ENCODE results near the gene ZNF592. TPM values are rescaled to one million over a fixed set of nuclear protein-coding genes. Genes with fewer than 3 reads are reported as not detected.

The ZNF592 gene
- total RNA-seq, 1 donor from 2014 or later = 2.7 TPM

DNA sequence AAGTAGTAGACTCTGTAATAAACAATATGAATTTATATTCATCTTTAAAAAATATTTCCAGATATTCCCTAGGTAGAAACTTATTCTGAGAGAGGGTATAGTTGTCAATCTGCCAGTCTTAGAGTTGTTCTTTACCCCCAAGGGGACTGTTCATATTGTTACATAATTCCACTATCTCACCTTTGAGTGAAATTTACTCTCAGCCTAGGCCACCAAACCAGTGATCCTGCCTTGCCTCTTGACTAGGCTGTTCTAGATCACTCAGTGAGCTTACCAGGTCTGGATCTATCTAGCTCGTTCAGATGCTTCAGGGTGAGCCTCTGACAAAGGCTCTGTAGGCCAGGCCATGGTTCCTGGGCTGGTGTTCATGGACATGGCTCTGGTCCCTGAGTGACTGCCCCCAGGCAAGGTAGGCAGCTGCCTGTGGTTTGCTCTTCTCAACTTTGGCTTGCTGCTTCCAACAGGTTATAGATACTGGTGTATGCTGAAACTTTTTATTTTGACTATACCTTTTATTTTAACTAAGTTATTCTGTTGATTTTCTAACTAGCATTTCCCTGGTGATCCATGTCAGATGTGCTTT lies 27.6 kb downstream of the ZNF592 start:
- DNase-seq (ENCODE audit: low read depth in 2 of 2) = no peak

DNA sequence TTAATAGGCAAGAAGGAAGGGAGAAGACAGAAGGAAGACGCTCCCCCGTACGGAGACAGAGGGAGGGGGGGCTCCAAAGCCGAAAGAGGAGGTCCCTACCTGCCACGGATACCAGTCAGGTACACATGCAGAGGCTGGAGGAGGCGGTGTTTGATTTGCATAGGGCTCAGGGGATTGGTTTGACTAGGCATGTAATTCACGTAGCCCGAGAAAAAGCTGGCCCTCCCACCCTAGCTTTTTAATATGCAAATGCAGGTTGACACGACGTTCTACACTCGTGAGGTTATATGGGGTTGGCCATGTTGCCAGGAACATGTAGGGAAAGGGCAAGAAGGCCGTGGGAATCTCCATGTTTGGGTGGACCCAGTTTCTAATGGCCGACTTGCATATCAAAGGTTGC lies 29.8 kb downstream of the ZNF592 start:
- DNase-seq (ENCODE audit: low read depth in 2 of 2) = no peak

DNA sequence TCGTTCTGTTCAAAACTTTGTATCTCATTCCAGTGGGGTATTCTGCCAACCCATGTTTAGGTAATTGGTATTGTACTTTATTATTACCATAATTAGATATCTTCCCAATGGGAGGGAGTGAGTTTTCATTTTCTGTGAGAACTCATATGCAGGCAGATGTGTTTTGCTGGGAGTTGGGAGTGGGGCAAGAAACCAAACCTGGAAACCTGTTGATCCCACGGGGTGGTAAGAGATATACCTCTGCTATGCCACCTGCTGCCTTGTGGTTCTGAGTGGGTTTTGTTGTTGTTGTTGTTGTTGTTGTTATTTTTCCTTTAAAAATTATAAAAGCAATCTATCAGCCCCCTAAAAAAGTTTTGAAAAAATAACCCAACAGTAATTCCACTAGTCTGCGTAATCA lies 32.1 kb downstream of the ZNF592 start:
- DNase-seq (ENCODE audit: low read depth in 2 of 2) = no peak

- no peak for DNase-seq (ENCODE audit: low read depth in 2 of 2)
Observed at GRCh38 chr15:84781495-84781894, 33.1 kb downstream of the ZNF592 start.

- no peak for DNase-seq (ENCODE audit: low read depth in 2 of 2)
Observed at GRCh38 chr15:84782346-84782745, 34.0 kb downstream of the ZNF592 start.

DNA sequence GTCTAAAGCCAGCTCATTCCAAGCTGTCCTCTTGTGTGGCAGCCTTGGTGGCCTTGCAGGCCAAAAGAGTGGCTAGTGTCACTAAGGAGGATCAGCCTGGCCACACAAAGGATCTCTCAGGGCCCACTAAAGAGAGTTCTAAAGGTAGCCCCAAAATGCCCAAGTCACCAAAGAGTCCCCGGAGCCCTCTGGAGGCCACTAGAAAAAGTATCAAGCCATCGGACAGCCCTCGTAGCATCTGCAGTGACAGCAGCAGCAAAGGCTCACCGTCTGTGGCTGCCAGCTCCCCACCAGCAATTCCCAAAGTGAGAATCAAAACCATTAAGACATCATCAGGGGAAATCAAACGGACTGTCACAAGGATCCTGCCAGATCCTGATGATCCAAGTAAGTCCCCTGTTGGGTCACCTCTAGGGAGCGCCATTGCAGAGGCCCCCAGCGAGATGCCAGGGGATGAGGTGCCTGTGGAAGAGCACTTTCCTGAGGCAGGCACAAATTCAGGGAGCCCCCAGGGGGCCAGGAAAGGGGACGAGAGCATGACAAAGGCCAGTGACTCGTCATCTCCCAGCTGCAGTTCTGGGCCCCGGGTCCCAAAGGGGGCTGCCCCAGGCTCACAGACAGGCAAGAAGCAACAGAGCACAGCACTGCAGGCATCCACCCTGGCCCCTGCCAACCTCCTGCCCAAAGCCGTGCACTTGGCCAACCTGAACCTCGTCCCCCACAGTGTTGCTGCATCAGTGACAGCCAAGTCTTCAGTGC lies 35.3 kb downstream of the ZNF592 start:
- no peak for DNase-seq (ENCODE audit: low read depth in 2 of 2)

DNA sequence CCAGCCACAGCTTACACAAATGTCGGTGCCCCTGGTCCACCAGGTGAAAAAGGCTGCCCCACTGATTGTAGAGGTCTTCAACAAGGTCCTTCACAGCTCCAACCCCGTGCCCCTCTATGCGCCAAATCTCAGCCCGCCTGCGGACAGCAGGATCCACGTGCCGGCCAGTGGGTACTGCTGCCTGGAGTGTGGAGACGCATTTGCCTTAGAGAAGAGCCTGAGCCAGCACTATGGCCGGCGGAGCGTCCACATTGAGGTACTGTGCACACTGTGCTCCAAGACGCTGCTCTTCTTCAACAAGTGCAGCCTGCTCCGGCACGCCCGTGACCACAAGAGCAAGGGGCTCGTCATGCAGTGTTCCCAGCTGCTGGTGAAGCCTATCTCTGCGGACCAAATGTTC lies 35.9 kb downstream of the ZNF592 start:
- DNase-seq (ENCODE audit: low read depth in 2 of 2) = no peak

DNA sequence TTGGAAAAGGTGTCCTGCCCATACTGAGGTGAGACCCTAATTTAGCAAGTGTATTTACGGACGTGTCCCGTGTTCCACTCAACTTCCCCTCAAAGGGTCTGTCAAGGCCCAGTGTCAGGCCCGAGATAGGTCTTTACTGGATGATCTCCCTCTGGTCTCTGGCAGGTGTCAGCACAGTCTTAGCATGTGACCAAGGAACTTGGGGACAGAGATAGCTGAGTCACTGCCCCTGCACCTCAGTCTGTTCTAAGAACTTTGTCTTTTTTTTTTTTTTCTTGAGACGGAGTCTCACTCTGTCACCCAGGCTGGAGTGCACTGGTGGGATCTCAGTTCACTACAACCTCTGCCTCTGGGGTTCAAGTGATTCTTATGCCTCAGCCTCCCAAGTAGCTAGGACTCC lies 36.7 kb downstream of the ZNF592 start:
- DNase-seq (ENCODE audit: low read depth in 2 of 2) = no peak

DNA sequence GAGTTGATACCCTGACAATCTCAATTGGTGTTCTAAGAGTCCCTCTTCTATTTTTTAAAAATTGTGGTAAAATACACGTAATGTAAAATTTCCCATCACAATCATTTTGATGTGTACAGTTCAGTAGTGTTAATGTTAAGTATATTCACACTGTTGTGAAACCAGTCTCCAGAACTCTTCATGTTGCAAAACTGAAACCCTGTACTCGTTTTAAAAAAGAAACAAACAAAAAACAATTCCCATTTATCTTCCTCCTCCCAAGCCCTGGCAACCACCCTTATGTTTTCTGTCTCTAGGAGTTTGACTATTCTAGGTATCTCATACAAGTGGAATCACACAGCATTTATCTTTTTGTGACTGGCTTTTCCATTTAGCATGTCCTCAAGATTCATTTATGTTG lies 40.1 kb downstream of the ZNF592 start:
- DNase-seq (ENCODE audit: low read depth in 2 of 2) = no peak

- DNase-seq (ENCODE audit: low read depth in 2 of 2) = no peak
Observed at GRCh38 chr15:84789762-84790161, 41.4 kb downstream of the ZNF592 start.

- DNase-seq (ENCODE audit: low read depth in 2 of 2) = no peak
Observed at GRCh38 chr15:84790676-84791075, 42.3 kb downstream of the ZNF592 start.

DNA sequence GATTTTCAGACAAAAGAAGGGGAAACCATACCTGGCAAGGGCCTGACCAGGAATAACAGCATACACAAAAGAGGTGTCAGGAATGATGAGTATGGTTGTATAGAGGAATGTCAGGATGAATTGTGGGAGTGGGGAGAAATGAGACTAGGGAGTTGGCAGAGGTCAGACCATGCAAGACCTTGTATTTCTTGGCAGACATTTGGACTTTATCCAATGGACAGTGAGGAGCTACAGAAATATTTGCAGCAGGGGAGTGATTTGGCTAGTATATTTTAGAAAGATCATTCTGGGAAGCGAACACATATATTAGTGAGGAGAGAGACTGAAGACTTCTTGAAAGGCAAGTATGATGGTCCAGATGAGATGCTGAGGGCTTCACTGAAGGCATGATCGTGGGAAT lies 43.4 kb downstream of the ZNF592 start:
- no peak for DNase-seq (ENCODE audit: low read depth in 2 of 2)

GRCh38 chr15:84793431-84794161 lies 45.2 kb downstream of the ZNF592 start:
- DNase-seq (ENCODE audit: low read depth in 2 of 2) = no peak

GRCh38 chr15:84794162-84794547 lies 45.8 kb downstream of the ZNF592 start:
- DNase-seq (ENCODE audit: low read depth in 2 of 2) = no peak

GRCh38 chr15:84795186-84795585 lies 46.8 kb downstream of the ZNF592 start:
- no peak for DNase-seq (ENCODE audit: low read depth in 2 of 2)

GRCh38 chr15:84797212-84797611 lies 48.8 kb downstream of the ZNF592 start:
- DNase-seq (ENCODE audit: low read depth in 2 of 2) = no peak

DNA sequence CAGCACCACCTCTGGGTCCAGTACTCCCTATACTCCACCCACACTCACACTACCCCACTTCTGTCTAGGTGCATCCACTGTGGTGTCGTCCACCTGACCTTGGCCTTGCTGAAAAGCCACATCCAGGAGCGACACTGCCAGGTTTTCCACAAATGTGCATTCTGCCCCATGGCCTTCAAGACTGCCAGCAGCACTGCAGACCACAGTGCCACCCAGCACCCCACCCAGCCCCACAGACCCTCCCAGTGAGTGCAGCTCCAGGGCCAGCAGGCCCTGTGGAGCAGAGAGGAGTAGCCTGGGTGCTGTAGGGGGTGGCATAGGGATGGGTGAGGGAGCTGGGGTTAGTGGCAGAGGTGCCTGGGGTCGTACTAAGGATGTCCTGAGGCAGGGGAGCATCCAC lies 49.4 kb downstream of the ZNF592 start:
- no peak for DNase-seq (ENCODE audit: low read depth in 2 of 2)

DNA sequence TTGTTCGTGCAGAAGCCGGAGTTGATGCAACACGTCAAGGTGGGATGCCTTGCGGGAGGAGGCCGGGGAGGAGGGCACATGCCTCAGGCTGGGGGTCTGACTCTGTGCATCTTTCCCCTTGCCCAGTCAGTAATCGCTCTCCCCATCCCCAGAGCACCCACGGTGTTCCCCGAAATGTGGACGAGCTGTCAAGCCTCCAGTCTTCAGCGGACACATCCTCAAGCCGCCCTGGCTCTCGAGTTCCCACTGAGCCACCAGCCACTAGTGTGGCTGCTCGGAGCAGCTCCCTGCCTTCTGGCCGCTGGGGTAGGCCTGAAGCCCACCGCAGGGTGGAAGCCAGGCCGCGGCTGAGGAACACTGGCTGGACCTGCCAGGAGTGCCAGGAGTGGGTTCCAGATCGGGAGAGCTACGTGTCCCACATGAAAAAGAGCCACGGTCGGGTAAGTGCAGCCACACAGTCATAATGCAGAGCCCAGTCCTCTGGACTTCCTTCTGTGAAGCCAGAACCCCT lies 50.1 kb downstream of the ZNF592 start:
- no peak for DNase-seq (ENCODE audit: low read depth in 2 of 2)

GRCh38 chr15:84799511-84800187 lies 51.3 kb downstream of the ZNF592 start:
- peak in 1 of 2 donors; percentile 7 for DNase-seq (ENCODE audit: low read depth in 2 of 2)

- DNase-seq (ENCODE audit: low read depth in 2 of 2) = no peak
Observed at GRCh38 chr15:84800365-84800806, 52.0 kb downstream of the ZNF592 start.

GRCh38 chr15:84804005-84804900 lies 55.9 kb downstream of the ZNF592 start:
- no peak for DNase-seq (ENCODE audit: low read depth in 2 of 2)

All from dermis microvascular lymphatic vessel endothelial cell (primary cell).